Liver (tissue), 9 donors: ENCODE measurements around the gene NFIB. TPM values are rescaled to one million over a fixed set of nuclear protein-coding genes. Genes with fewer than 3 reads are reported as not detected.

Experiments
- DNase-seq: peaks from one replicate; pipeline ENCODE4 v3.0.0-alpha.2; 2017; ENCODE audit warnings: low spot score
- H3K27ac ChIP-seq, 2 donors: one replicate each; pipeline ENCODE4 v1.7.0; 2013; ENCODE audit warnings: inconsistent platforms in 2 of 2, low read length in 2 of 2, control low read depth in 1 of 2, low read depth in 1 of 2, mild to moderate bottlenecking in 1 of 2
- H3K27me3 ChIP-seq, 4 donors: one replicate each; pipeline versions ENCODE4 v1.6.1 to v1.7.0; 2013; ENCODE audit warnings: low read length in 3 of 4, inconsistent platforms in 1 of 4, mild to moderate bottlenecking in 1 of 4, moderate library complexity in 1 of 4; ENCODE audit not compliant: control insufficient read depth in 4 of 4, insufficient read depth in 4 of 4
- H3K36me3 ChIP-seq, 4 donors: one replicate each; pipeline versions ENCODE4 v1.6.1 to v1.7.0; 2013; ENCODE audit warnings: low read length in 3 of 4, mild to moderate bottlenecking in 3 of 4, low read depth in 1 of 4, moderate library complexity in 1 of 4; ENCODE audit not compliant: control insufficient read depth in 4 of 4, insufficient read depth in 3 of 4
- H3K4me1 ChIP-seq, 4 donors: one replicate each; pipeline versions ENCODE4 v1.6.1 to v1.7.0; 2013; ENCODE audit warnings: low read length in 3 of 4, mild to moderate bottlenecking in 3 of 4, moderate library complexity in 1 of 4; ENCODE audit not compliant: control insufficient read depth in 4 of 4, insufficient read depth in 4 of 4
- H3K4me3 ChIP-seq, 3 donors: one replicate each; pipeline versions ENCODE4 v1.6.1 to v1.7.0; 2013; ENCODE audit warnings: low read length in 3 of 3, control low read depth in 1 of 3, low read depth in 1 of 3, mild to moderate bottlenecking in 1 of 3
- H3K9ac ChIP-seq, 2 donors: one replicate each; pipeline ENCODE4 v1.7.0; 2013; ENCODE audit warnings: low read length in 2 of 2, mild to moderate bottlenecking in 2 of 2, moderate library complexity in 2 of 2, control low read depth in 1 of 2, low read depth in 1 of 2
- H3K9me3 ChIP-seq, 4 donors: one replicate each; pipeline versions ENCODE4 v1.6.1 to v1.7.0; 2013; ENCODE audit warnings: low read length in 3 of 4; ENCODE audit not compliant: control insufficient read depth in 4 of 4
- ATF3 ChIP-seq: IDR thresholded peaks from 2 replicates; pipeline ENCODE4 v1.6.1; 2016; ENCODE audit warnings: antibody characterized with exemption
- CTCF ChIP-seq: fragments of 150-350 bp; IDR thresholded peaks from 2 replicates; pipeline ENCODE4 v1.5.1; 2017; ENCODE audit warnings: improper control_type of control experiment, low read depth, low read length; ENCODE audit not compliant: missing input control
- EGR1 ChIP-seq, 2 donors: IDR thresholded peaks; 2 replicates each; pipeline ENCODE4 v1.6.1; 2016 to 2018; ENCODE audit warnings: antibody characterized with exemption in 2 of 2, low read depth in 2 of 2
- FOXA1 ChIP-seq: IDR thresholded peaks from 2 replicates; pipeline ENCODE4 v1.6.1; 2016; ENCODE audit warnings: antibody characterized with exemption
- FOXA2 ChIP-seq: IDR thresholded peaks from 2 replicates; pipeline ENCODE4 v1.6.1; 2016; ENCODE audit warnings: antibody characterized with exemption
- GABPA ChIP-seq, 2 donors: IDR thresholded peaks in 1 of 2; conservative IDR thresholded peaks in 1 of 2; 2 replicates each; pipeline ENCODE4 v1.6.1; 2016; ENCODE audit warnings: antibody characterized with exemption in 2 of 2, mild to moderate bottlenecking in 1 of 2, moderate library complexity in 1 of 2
- HNF4A ChIP-seq, 2 donors: conservative IDR thresholded peaks; 2 replicates each; pipeline ENCODE4 v1.6.1; 2016; ENCODE audit warnings: antibody characterized with exemption in 2 of 2, mild to moderate bottlenecking in 2 of 2
- HNF4G ChIP-seq: IDR thresholded peaks from 2 replicates; pipeline ENCODE4 v1.6.1; 2016; ENCODE audit warnings: antibody characterized with exemption
- JUND ChIP-seq, 2 donors: IDR thresholded peaks; 2 replicates each; pipeline ENCODE4 v1.6.1; 2016; ENCODE audit warnings: antibody characterized with exemption in 2 of 2
- MAX ChIP-seq: IDR thresholded peaks from 2 replicates; pipeline ENCODE4 v1.6.1; 2016; ENCODE audit warnings: antibody characterized with exemption
- NR2F2 ChIP-seq: IDR thresholded peaks from 2 replicates; pipeline ENCODE4 v1.6.1; 2016; ENCODE audit warnings: antibody characterized with exemption
- RAD21 ChIP-seq, 2 donors: IDR thresholded peaks; 2 replicates each; pipeline ENCODE4 v1.6.1; 2016; ENCODE audit warnings: antibody characterized with exemption in 2 of 2, mild to moderate bottlenecking in 2 of 2
- REST ChIP-seq: IDR thresholded peaks from 2 replicates; pipeline ENCODE4 v1.6.1; 2016; ENCODE audit warnings: antibody characterized with exemption, mild to moderate bottlenecking
- RXRA ChIP-seq, 2 donors: IDR thresholded peaks; 2 replicates each; pipeline ENCODE4 v1.6.1; 2017 to 2018; ENCODE audit warnings: antibody characterized with exemption in 2 of 2, mild to moderate bottlenecking in 1 of 2
- SP1 ChIP-seq: IDR thresholded peaks from 2 replicates; pipeline ENCODE4 v1.6.1; 2018; ENCODE audit warnings: antibody characterized with exemption, mild to moderate bottlenecking
- TAF1 ChIP-seq: conservative IDR thresholded peaks from 2 replicates; pipeline ENCODE4 v1.6.1; 2016; ENCODE audit warnings: antibody characterized with exemption, mild to moderate bottlenecking
- YY1 ChIP-seq: IDR thresholded peaks from 2 replicates; pipeline ENCODE4 v1.6.1; 2016; ENCODE audit warnings: antibody characterized with exemption, mild to moderate bottlenecking
- ZBTB33 ChIP-seq: IDR thresholded peaks from 2 replicates; pipeline ENCODE4 v1.6.1; 2016; ENCODE audit warnings: antibody characterized with exemption
- WGBS: extraction: QIAGEN DNeasy Blood & Tissue Kit; methylation state at CpG from one replicate; pipeline ENCODE4 v1.1.7; 2013; 5-methylcytosine and 5-hydroxymethylcytosine counted together
- polyA plus RNA-seq, 2 donors: library from polyadenylated mRNA; stranded (reverse) in 1 of 2; unstranded in 1 of 2; fragments of 200-250 nt in 1 of 2; fragments of >200 nt in 1 of 2; fragmentation: Nextera tagmentation in 1 of 2; extraction: Ambion mirVana in 1 of 2; gene quantifications; one replicate each; pipeline versions ENCODE4 v1.2.1 to v1.2.3, GENCODE V29; 2013 to 2015
- total RNA-seq, 2 donors: library from RNA; depleted of rRNA; stranded (reverse); fragments of >200 nt; gene quantifications; one replicate each; pipeline ENCODE4 v1.2.3, GENCODE V29; 2014
- donor health status: healthy.
- donor health status: healthy.
- donor health status: healthy.
- donor health status: healthy.
- donor health status: healthy.

The NFIB gene
- total and polyA plus RNA-seq, 4 donors, result 3.2 to 23.2 (median 8.0) TPM

GRCh38 chr9:14103115-14103514, 210.8 kb downstream of the NFIB start:
- no peak for DNase-seq
- no peak for TF ChIP-seq RXRA (IDR thresholded peaks at IDR 0.05)
- H3K27me3 ChIP-seq, result no peaks in the 10 kb centered on the region
- H3K9me3 ChIP-seq, result no peaks in the 10 kb centered on the region
- no peak overlapping the region for H3K9ac ChIP-seq
- H3K36me3 ChIP-seq, result peaks cover 0 to 8% (median 0%) of the 10 kb centered on the region in 4 donors
- H3K27ac ChIP-seq, result no peak overlapping the region
- no peak overlapping the region for H3K4me3 ChIP-seq
- no peaks in the 10 kb centered on the region for H3K4me1 ChIP-seq
- 76% methylated on average over 3 of the region's 3 CpGs for WGBS

GRCh38 chr9:14099737-14100136, 214.2 kb downstream of the NFIB start:
- no peak overlapping the region for H3K9ac ChIP-seq

More at GRCh38 chr9:14099737-14100136, 214.2 kb downstream of the NFIB start:
- H3K36me3 ChIP-seq, result peaks cover 0 to 2% (median 0%) of the 10 kb centered on the region in 4 donors
- H3K27me3 ChIP-seq, result no peaks in the 10 kb centered on the region
- H3K4me1 ChIP-seq, result peaks cover 0 to 5% (median 0%) of the 10 kb centered on the region in 4 donors
- H3K27ac ChIP-seq, result no peak overlapping the region
- H3K9me3 ChIP-seq, result no peaks in the 10 kb centered on the region
- no peak for TF ChIP-seq ZBTB33
- TF ChIP-seq RXRA (IDR thresholded peaks at IDR 0.05), result no peak
- no peak for TF ChIP-seq HNF4A (conservative IDR thresholded peaks at IDR 0.05)
- TF ChIP-seq TAF1, result no peak
- no peak for TF ChIP-seq EGR1 (IDR thresholded peaks at IDR 0.05; ENCODE audit: low read depth in 2 of 2)
- no peak for TF ChIP-seq FOXA2
- TF ChIP-seq REST, result no peak
- no peak for TF ChIP-seq YY1
- no peak for TF ChIP-seq CTCF
- TF ChIP-seq RAD21 (IDR thresholded peaks at IDR 0.05), result no peak
- TF ChIP-seq SP1, result no peak
- no peak for TF ChIP-seq NR2F2
- no peak for TF ChIP-seq ATF3
- TF ChIP-seq GABPA (IDR thresholded peaks at IDR 0.05 in 1 of 2, conservative IDR thresholded peaks at IDR 0.05 in 1 of 2), result no peak
- no peak for TF ChIP-seq MAX
- no peak for TF ChIP-seq JUND (IDR thresholded peaks at IDR 0.05)
- no peak for TF ChIP-seq HNF4G
- TF ChIP-seq FOXA1, result no peak
- H3K4me3 ChIP-seq, result no peak overlapping the region
- no peak for DNase-seq
- 87% methylated on average over 7 of the region's 7 CpGs for whole genome bisulfite sequencing
